ENCODE results near the gene HSD17B14. TPM values are rescaled to one million over a fixed set of nuclear protein-coding genes. Genes with fewer than 3 reads are reported as not detected.
"Not testable (repeated sequence)": the region's sequence is repeated elsewhere in the genome, so short reads cannot be mapped to it uniquely, and the experiment has no call there.

HSD17B14 gene
- total RNA-seq, 2 experiments from 2014 or later, result 0.47 to 0.56 TPM

DNA sequence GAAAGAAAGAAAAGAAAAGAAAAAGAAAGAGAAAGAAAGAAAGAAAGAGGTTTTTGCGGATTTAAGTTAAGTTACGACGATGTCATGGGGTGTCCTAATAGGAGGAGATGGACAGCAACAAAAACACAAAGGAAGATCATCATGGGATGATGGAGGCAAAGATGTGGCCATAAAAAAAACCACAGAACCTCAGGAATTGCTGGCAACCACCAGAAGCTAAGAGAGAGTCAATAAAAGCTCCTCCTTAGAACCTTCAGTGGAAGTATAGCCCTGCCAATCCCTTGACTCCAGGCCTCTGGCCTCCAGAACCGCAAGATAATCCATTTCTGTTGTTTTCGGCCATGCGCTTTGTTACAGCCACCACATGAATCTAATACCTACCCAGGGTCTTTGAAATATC is 20.6 kb upstream of the HSD17B14 start:
- ChIA-PET CTCF (interaction anchor here (0.9 to 2.6 kb wide), 2 partner anchors 15 to 69 kb away, joined by 3 to 8 read pairs; no protein-coding TSS in a partner anchor), POLR2A (interaction anchor here (0.6 kb wide), 1 partner anchor 46 kb away, joined by 4 read pairs; no protein-coding TSS in a partner anchor)
- DNase-seq, result no peak
- intact Hi-C loops (cut with micrococcal nuclease), result no loop called here
- H3K27me3 Mint-ChIP-seq, result no peaks in the 10 kb centered on the region
- ATAC-seq, result no peak
- H3K4me3 Mint-ChIP-seq, result no peak overlapping the region
- no peaks in the 10 kb centered on the region for H3K36me3 Mint-ChIP-seq (ENCODE audit: low read depth)
- TF ChIP-seq, protein P1, sequence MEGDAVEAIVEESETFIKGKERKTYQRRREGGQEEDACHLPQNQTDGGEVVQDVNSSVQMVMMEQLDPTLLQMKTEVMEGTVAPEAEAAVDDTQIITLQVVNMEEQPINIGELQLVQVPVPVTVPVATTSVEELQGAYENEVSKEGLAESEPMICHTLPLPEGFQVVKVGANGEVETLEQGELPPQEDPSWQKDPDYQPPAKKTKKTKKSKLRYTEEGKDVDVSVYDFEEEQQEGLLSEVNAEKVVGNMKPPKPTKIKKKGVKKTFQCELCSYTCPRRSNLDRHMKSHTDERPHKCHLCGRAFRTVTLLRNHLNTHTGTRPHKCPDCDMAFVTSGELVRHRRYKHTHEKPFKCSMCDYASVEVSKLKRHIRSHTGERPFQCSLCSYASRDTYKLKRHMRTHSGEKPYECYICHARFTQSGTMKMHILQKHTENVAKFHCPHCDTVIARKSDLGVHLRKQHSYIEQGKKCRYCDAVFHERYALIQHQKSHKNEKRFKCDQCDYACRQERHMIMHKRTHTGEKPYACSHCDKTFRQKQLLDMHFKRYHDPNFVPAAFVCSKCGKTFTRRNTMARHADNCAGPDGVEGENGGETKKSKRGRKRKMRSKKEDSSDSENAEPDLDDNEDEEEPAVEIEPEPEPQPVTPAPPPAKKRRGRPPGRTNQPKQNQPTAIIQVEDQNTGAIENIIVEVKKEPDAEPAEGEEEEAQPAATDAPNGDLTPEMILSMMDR (IDR thresholded peaks at IDR 0.05), result no peak
- H3K4me1 Mint-ChIP-seq (ENCODE audit: low read depth), result peaks cover 2% of the 10 kb centered on the region
- H3K27ac Mint-ChIP-seq, result no peak overlapping the region
- no peaks in the 10 kb centered on the region for H3K9me3 Mint-ChIP-seq

DNA sequence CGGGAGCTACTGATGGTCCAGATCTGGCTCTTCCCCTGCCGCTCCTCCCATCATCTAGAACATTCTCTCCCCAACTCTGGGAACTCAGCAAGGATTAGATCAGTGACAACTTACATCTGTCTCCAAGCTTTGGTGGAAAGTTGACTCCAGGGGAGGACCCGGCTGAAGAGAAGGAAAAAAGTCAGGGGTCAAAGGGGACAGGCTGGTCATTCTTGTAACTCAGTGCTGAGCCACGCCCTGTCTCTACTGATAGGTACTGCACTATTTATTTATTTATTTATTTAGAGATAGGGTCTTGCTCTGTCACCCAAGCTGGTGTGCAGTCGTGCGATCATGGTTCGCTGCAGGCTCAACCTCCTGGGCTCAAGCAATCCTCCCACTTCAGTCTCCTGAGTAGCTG is 17.8 kb upstream of the HSD17B14 start:
- POLR2A ChIA-PET, result no interaction called here
- TF ChIP-seq, protein P1 (IDR thresholded peaks at IDR 0.05), result no peak
- intact Hi-C loops (cut with micrococcal nuclease), result no loop called here
- no peaks in the 10 kb centered on the region for H3K27me3 Mint-ChIP-seq
- CTCF ChIA-PET, result interaction anchor here (1.9 to 5.2 kb wide), 2 partner anchors 12 to 18 kb away, joined by 6 to 24 read pairs; partner anchors contain the start of gene HSD17B14
- H3K4me3 Mint-ChIP-seq, result no peak overlapping the region
- H3K9me3 Mint-ChIP-seq, result no peaks in the 10 kb centered on the region
- peaks cover under 1% of the 10 kb centered on the region for H3K4me1 Mint-ChIP-seq (ENCODE audit: low read depth)
- no peaks in the 10 kb centered on the region for H3K36me3 Mint-ChIP-seq (ENCODE audit: low read depth)
- no peak overlapping the region for H3K27ac Mint-ChIP-seq
- no peak for DNase-seq
- no peak for ATAC-seq

DNA sequence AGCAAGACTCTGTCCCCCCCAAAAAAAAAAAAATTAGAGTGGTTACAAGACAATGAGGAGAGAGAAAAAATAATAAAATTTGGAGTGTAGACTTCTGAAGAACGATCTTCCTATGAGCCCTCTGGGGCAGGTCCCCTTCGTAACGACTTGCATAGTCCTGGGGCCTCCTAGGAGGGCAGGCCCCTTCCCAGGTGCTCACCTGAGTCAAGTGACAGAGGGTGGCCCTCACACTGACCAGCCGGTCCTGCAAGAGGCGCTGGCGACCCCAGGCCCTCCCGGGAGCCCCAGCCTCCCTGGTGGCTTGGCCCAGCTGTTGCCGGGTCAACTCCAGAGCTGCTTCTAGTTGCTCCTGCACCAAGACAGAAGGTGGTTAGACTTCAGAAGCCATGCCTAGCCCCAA is 17.2 kb upstream of the HSD17B14 start:
- no peak for DNase-seq
- no peaks in the 10 kb centered on the region for H3K9me3 Mint-ChIP-seq
- intact Hi-C loops (cut with micrococcal nuclease), result no loop called here
- CTCF ChIA-PET, result interaction anchor here (5.2 kb wide), 1 partner anchor 11 kb away, joined by 24 read pairs; no protein-coding TSS in a partner anchor
- H3K27me3 Mint-ChIP-seq, result no peaks in the 10 kb centered on the region
- POLR2A ChIA-PET, result no interaction called here
- H3K4me3 Mint-ChIP-seq, result no peak overlapping the region
- ATAC-seq, result no peak
- no peaks in the 10 kb centered on the region for H3K36me3 Mint-ChIP-seq (ENCODE audit: low read depth)
- no peaks in the 10 kb centered on the region for H3K4me1 Mint-ChIP-seq (ENCODE audit: low read depth)
- TF ChIP-seq, protein P1 (IDR thresholded peaks at IDR 0.05), result no peak
- no peak overlapping the region for H3K27ac Mint-ChIP-seq

DNA sequence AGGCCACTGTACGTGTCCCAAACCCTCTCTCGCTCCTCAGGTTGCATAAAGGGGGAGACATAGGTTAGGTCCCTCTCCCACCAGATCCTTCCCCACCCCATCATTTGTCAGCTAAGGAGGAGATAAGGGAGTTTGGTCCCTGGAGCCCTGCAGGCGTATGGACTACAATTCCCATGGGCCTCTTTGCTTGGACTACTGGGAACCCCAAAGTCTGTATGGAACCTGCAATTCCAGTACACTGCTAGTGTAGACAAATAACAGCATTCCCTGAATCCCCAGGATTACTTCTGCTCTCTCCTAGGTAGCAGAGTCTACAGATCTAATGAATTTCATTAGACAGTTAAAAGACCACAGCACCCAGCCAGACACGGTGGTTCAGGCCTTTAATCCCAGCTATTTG is 16.0 kb upstream of the HSD17B14 start:
- intact Hi-C loops (cut with micrococcal nuclease), result no loop called here
- Mint-ChIP-seq H3K4me3 (no peak overlapping the region), H3K27me3 (no peaks in the 10 kb centered on the region), H3K27ac (no peak overlapping the region), H3K4me1 (ENCODE audit: low read depth) (no peaks in the 10 kb centered on the region), H3K36me3 (ENCODE audit: low read depth) (no peaks in the 10 kb centered on the region), H3K9me3 (no peaks in the 10 kb centered on the region)
- POLR2A ChIA-PET, result interaction anchor here (0.7 to 1.5 kb wide), 3 partner anchors 20 to 118 kb away, joined by 3 to 4 read pairs (median 3); no protein-coding TSS in a partner anchor
- TF ChIP-seq, protein P1 (IDR thresholded peaks at IDR 0.05), result no peak
- ATAC-seq (no peak), DNase-seq (no peak)
- CTCF ChIA-PET, result interaction anchor here (1.3 to 5.2 kb wide), 2 partner anchors 10 to 64 kb away, joined by 4 to 24 read pairs; no protein-coding TSS in a partner anchor

DNA sequence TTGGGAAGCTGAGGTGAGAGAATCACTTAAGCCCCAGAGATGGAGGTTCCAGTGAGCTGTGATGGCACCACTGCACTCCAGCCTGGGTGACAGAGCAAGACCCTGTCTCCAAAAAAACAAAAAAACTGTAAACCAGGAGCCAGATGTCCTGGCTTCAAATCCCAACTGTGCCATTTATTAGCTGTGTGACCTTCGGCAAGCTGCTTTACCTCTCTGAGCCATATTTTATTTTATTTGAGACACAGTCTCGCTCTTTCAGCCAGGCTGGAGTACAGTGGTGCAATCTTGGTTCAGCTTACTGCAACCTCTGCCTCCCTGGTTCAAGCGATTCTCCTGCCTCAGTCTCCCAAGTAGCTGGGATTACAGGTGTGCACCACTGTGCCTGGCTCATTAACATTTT is 10.4 kb upstream of the HSD17B14 start:
- POLR2A ChIA-PET; DNase-seq; H3K9me3 Mint-ChIP-seq; H3K27me3 Mint-ChIP-seq; H3K27ac Mint-ChIP-seq; H3K4me1 Mint-ChIP-seq (ENCODE audit: low read depth); H3K4me3 Mint-ChIP-seq; ATAC-seq; H3K36me3 Mint-ChIP-seq (ENCODE audit: low read depth); intact Hi-C loops (cut with micrococcal nuclease): not testable (repeated sequence)
- CTCF ChIA-PET, result interaction anchor here (0.6 to 8.6 kb wide), 6 partner anchors 10 to 201 kb away, joined by 3 to 227 read pairs (median 4); partner anchors contain the start of genes CA11, HSD17B14 and PPP1R15A
